KMS-11 (cell line): ENCODE measurements around the gene MACROD1.

Experiments
- H2AFZ ChIP-seq: fragments of 200-600 bp; sonication (generic); 2 replicates; pipeline ENCODE4 v1.6.1; 2016; ENCODE audit warnings: antibody characterized with exemption, mixed run types, low read depth
- H3K27ac ChIP-seq: fragments of 200-600 bp; sonication (generic); 2 replicates; pipeline ENCODE4 v1.6.1; 2016; ENCODE audit warnings: mild to moderate bottlenecking, mixed run types
- H3K27me3 ChIP-seq: fragments of 200-600 bp; sonication (generic); 2 replicates; pipeline ENCODE4 v1.6.1; 2017; ENCODE audit warnings: mild to moderate bottlenecking, low read depth, mixed run types, moderate library complexity; ENCODE audit not compliant: insufficient read depth
- H3K36me3 ChIP-seq: fragments of 200-600 bp; sonication (generic); 2 replicates; pipeline ENCODE4 v1.6.1; 2017; ENCODE audit warnings: mild to moderate bottlenecking, mixed run types; ENCODE audit not compliant: insufficient read depth
- H3K4me1 ChIP-seq: fragments of 200-600 bp; sonication (generic); 2 replicates; pipeline ENCODE4 v1.6.1; 2016; ENCODE audit warnings: mild to moderate bottlenecking, low read depth, mixed run types; ENCODE audit not compliant: poor library complexity, severe bottlenecking
- H3K4me2 ChIP-seq: fragments of 200-600 bp; sonication (generic); 2 replicates; pipeline ENCODE4 v1.7.0; 2016; ENCODE audit warnings: mild to moderate bottlenecking, mixed run types
- H3K4me3 ChIP-seq: fragments of 200-600 bp; sonication (generic); IDR thresholded peaks from 2 replicates; pipeline ENCODE4 v1.6.1; 2017; ENCODE audit warnings: low read depth, low read length, mixed read lengths; ENCODE audit not compliant: insufficient read depth
- H3K79me2 ChIP-seq: fragments of 200-600 bp; sonication (generic); 2 replicates; pipeline ENCODE4 v1.6.1; 2016; ENCODE audit warnings: low read depth, mixed run types; ENCODE audit not compliant: insufficient read depth
- H3K9ac ChIP-seq: fragments of 200-600 bp; sonication (generic); 2 replicates; pipeline ENCODE4 v1.6.1; 2016; ENCODE audit warnings: mild to moderate bottlenecking, mixed run types
- H4K20me1 ChIP-seq: fragments of 200-600 bp; sonication (generic); 2 replicates; pipeline ENCODE4 v1.6.1; 2016; ENCODE audit warnings: mild to moderate bottlenecking, mixed run types; ENCODE audit not compliant: insufficient read depth
- TF ChIP-seq, protein P1 (sequence below): fragments of 200-600 bp; sonication (generic); conservative IDR thresholded peaks from 2 replicates; pipeline ENCODE4 v1.6.1; 2017; ENCODE audit warnings: low read depth, mild to moderate bottlenecking, antibody characterized with exemption, low read length, moderate library complexity, mixed read lengths

The MACROD1 gene

DNA sequence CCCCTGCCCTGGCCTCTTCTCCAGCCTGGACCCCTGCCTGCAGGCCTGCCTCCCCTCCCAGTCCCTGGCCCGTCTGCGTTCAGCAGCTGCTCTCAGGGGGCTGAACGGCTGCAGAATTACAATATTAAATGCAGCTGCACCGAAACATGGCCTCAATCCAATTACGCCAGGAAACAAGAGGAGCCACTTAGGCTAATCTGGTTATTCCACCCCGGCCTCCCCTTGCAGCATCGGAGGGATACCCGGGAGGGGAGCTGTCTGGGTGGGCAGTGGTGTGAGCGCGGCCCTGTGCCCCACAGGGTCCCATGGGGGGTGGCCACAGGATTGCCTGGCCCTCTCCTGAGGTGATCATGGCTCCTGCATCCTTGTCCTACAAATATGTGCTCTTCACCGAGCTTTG is 87.6 kb downstream of the MACROD1 start:
- H3K27ac ChIP-seq, result no peak overlapping the region
- no peak overlapping the region for H2AFZ ChIP-seq
- no peak overlapping the region for H3K9ac ChIP-seq
- TF ChIP-seq, protein P1, sequence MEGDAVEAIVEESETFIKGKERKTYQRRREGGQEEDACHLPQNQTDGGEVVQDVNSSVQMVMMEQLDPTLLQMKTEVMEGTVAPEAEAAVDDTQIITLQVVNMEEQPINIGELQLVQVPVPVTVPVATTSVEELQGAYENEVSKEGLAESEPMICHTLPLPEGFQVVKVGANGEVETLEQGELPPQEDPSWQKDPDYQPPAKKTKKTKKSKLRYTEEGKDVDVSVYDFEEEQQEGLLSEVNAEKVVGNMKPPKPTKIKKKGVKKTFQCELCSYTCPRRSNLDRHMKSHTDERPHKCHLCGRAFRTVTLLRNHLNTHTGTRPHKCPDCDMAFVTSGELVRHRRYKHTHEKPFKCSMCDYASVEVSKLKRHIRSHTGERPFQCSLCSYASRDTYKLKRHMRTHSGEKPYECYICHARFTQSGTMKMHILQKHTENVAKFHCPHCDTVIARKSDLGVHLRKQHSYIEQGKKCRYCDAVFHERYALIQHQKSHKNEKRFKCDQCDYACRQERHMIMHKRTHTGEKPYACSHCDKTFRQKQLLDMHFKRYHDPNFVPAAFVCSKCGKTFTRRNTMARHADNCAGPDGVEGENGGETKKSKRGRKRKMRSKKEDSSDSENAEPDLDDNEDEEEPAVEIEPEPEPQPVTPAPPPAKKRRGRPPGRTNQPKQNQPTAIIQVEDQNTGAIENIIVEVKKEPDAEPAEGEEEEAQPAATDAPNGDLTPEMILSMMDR, result no peak
- no peaks in the 10 kb centered on the region for H3K4me1 ChIP-seq
- H4K20me1 ChIP-seq, result no peaks in the 10 kb centered on the region
- no peak overlapping the region for H3K4me3 ChIP-seq
- H3K27me3 ChIP-seq, result no peaks in the 10 kb centered on the region
- no peaks in the 10 kb centered on the region for H3K36me3 ChIP-seq
- no peaks in the 10 kb centered on the region for H3K79me2 ChIP-seq
- no peak overlapping the region for H3K4me2 ChIP-seq

GRCh38 chr11:64077607-64078006 is 88.3 kb downstream of the MACROD1 start:
- no peak overlapping the region for H3K9ac ChIP-seq
- H3K27ac ChIP-seq, result no peak overlapping the region
- no peaks in the 10 kb centered on the region for H4K20me1 ChIP-seq
- no peak overlapping the region for H3K4me3 ChIP-seq
- H3K4me2 ChIP-seq, result no peak overlapping the region
- no peak overlapping the region for H2AFZ ChIP-seq
- TF ChIP-seq, protein P1, result no peak
- no peaks in the 10 kb centered on the region for H3K36me3 ChIP-seq
- H3K4me1 ChIP-seq, result no peaks in the 10 kb centered on the region
- no peaks in the 10 kb centered on the region for H3K79me2 ChIP-seq
- H3K27me3 ChIP-seq, result no peaks in the 10 kb centered on the region

DNA sequence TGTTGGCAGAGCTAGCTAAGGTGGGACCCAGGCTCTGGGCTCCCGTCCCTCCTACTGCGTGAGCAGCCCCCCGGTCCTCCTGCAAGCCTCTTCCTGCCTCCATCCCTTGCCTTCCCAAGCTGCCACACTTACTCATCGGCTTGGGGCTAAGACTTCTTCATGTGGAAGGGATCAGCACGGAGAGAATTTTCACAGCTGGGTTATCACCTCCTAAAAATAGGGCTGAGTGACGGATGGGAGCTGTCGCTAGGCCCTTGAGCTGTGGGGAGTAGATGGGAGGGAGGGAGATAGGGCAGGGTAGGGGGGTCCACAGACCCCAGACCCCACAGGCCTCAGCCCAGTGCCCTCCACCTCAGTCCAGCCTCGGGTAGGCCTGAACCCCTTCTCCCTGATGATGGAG is 89.2 kb downstream of the MACROD1 start:
- Histone ChIP-seq H3K27me3 (no peaks in the 10 kb centered on the region), H3K4me3 (no peak overlapping the region), H3K27ac (no peak overlapping the region), H3K4me1 (no peaks in the 10 kb centered on the region), H3K79me2 (no peaks in the 10 kb centered on the region), H3K9ac (no peak overlapping the region), H3K4me2 (no peak overlapping the region), H4K20me1 (no peaks in the 10 kb centered on the region), H3K36me3 (no peaks in the 10 kb centered on the region), H2AFZ (no peak overlapping the region)
- TF ChIP-seq, protein P1, result no peak

GRCh38 chr11:64074239-64074638 is 91.7 kb downstream of the MACROD1 start:
- Histone ChIP-seq H3K4me1 (no peaks in the 10 kb centered on the region), H3K27me3 (no peaks in the 10 kb centered on the region), H2AFZ (no peak overlapping the region), H3K9ac (no peak overlapping the region), H3K36me3 (no peaks in the 10 kb centered on the region), H3K79me2 (no peaks in the 10 kb centered on the region), H3K27ac (no peak overlapping the region), H4K20me1 (no peaks in the 10 kb centered on the region), H3K4me3 (no peak overlapping the region), H3K4me2 (no peak overlapping the region)
- TF ChIP-seq, protein P1, result no peak
